ENCODE measurements around the gene LILRB5. TPM values are rescaled to one million over a fixed set of nuclear protein-coding genes. Genes with fewer than 3 reads are reported as not detected.

LILRB5 gene
- total RNA-seq, 2 experiments from 2014 or later, result 0.28 to 0.36 TPM

GRCh38 chr19:54268936-54269335 lies 11.9 kb upstream of the LILRB5 start:
- POLR2A ChIA-PET, result no interaction called here
- no peak for DNase-seq
- Mint-ChIP-seq H3K4me1 (peaks cover 2% of the 10 kb centered on the region), H3K27me3 (peaks cover 19% of the 10 kb centered on the region), H3K9me3 (no peaks in the 10 kb centered on the region), H3K4me3 (no peak overlapping the region), H3K36me3 (no peaks in the 10 kb centered on the region), H3K27ac (no peak overlapping the region)
- no peak for ATAC-seq (ENCODE audit: low read depth)

GRCh38 chr19:54266133-54266532 lies 9.1 kb upstream of the LILRB5 start:
- DNase-seq, result peak; percentile 72
- POLR2A ChIA-PET, result interaction anchor here (0.6 to 1.3 kb wide), 3 partner anchors 54 to 98 kb away, joined by 3 to 6 read pairs (median 4); partner anchors contain the start of gene MBOAT7
- no peak overlapping the region for H3K4me3 Mint-ChIP-seq
- peak; percentile 82 for ATAC-seq (ENCODE audit: low read depth)
- H3K36me3 Mint-ChIP-seq, result no peaks in the 10 kb centered on the region
- H3K4me1 Mint-ChIP-seq, result peaks cover 2% of the 10 kb centered on the region
- no peak overlapping the region for H3K27ac Mint-ChIP-seq
- no peaks in the 10 kb centered on the region for H3K9me3 Mint-ChIP-seq
- peaks cover 13% of the 10 kb centered on the region for H3K27me3 Mint-ChIP-seq

DNA sequence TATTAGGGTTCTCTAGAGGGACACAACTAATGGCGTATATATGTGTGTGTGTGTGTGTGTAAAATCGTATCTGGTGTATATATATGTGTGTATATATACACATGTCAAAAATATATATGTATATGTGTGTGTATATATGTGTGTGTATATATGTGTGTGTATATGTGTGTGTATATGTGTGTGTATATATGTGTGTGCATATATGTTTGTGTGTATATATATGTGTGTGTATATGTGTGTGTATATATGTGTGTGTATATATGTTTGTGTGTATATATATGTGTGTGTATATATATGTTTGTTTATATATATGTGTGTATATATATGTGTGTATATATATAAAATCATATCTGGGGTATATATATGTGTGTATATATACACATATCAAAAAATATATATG lies 5.4 kb upstream of the LILRB5 start:
- no peak for ATAC-seq (ENCODE audit: low read depth)
- H3K27ac Mint-ChIP-seq, result no peak overlapping the region

GRCh38 chr19:54262066-54262465 lies 5.0 kb upstream of the LILRB5 start:
- no peak for DNase-seq

More for the DNA sequence above, 5.4 kb upstream of the LILRB5 start:
- Mint-ChIP-seq H3K27me3 (peaks cover 16% of the 10 kb centered on the region), H3K4me1 (peaks cover 2% of the 10 kb centered on the region), H3K36me3 (no peaks in the 10 kb centered on the region), H3K9me3 (no peaks in the 10 kb centered on the region), H3K4me3 (no peak overlapping the region)
- no peak for DNase-seq
- POLR2A ChIA-PET, result no interaction called here

DNA sequence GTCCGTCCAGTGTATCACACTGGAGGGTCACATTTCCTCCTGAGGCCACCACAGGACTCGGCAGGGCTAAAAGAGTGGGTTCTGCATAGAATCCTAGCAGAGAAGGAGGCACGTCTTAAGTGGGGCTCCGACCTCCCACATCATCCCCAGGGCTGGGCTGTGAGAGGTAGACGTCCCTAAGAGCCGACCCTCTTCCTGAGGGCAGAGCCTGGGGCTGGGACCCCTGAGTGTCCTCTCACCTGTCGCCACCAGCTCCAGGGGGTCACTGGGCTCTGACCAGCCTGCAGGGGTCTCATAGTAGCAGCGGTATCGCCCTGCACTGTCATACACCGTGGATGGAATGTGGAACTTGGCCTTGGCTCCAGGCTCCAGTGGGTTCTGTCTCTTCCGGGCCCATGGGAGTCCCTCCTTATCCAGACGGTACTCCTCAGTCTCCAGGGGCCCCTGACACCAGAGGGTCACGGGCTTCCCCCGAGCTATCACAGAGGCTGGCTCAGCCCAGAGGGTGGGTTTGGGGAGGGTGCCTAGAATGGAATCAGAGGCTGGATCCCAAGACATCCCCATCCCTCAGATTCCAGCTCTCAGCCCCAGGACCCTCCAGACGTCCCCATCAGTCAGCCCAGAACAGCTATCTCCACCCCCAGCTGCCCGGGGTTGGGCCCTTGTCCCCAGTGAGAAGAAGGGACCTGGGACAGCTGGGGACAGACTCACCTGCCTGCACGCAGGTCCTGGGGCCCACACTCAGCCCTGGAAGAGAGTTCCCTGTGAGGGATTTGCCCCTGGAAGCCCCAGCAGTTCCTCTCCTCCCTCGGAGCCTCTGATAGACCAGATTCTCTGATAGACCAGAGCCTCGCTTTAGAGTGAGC lies 590 bp downstream of the LILRB5 start:
- no peak for DNase-seq
- no peaks in the 10 kb centered on the region for H3K4me1 Mint-ChIP-seq
- H3K27me3 Mint-ChIP-seq, result peaks cover 5% of the 10 kb centered on the region
- H3K4me3 Mint-ChIP-seq, result no peak overlapping the region
- POLR2A ChIA-PET, result no interaction called here
- ATAC-seq (ENCODE audit: low read depth), result no peak
- no peaks in the 10 kb centered on the region for H3K9me3 Mint-ChIP-seq
- no peaks in the 10 kb centered on the region for H3K36me3 Mint-ChIP-seq
- no peak overlapping the region for H3K27ac Mint-ChIP-seq

More at GRCh38 chr19:54262066-54262465, 5.0 kb upstream of the LILRB5 start:
- Mint-ChIP-seq H3K36me3 (no peaks in the 10 kb centered on the region), H3K27ac (no peak overlapping the region), H3K4me1 (peaks cover 2% of the 10 kb centered on the region), H3K27me3 (peaks cover 16% of the 10 kb centered on the region), H3K9me3 (no peaks in the 10 kb centered on the region), H3K4me3 (no peak overlapping the region)
- no peak for ATAC-seq (ENCODE audit: low read depth)
- POLR2A ChIA-PET, result no interaction called here

DNA sequence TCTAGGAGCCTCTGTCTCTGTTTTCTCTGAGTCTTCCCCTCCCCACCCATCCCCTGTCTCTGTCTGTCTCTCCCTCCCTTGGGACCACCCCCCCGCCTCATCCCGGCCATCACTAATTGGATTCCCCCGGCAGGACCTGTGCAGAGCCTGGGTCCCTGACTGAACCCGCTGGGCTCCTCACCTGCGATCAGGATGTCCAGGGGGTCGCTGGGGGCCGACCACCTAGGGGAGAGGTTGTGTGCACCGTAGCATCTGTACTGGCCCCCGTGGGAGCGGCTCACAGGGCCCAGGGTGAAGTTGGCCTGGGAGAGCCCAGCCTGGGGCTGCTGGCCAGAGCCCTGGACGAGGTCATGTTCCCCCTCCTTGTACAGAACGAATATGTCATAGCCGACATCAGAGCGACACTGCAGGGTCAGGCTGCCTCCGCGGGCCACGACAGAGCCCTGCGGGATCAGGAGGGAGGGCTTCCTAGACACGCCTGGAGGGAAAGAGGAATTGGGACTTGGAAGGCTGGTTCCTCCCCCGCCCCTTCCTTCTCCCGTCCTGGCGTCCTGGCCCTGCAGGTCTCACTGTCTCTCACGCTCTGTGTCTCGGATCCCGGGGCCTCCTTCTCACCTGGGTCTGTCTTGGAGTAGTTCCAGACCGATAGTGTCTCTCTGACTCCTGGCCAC lies 1.8 kb downstream of the LILRB5 start:
- POLR2A ChIA-PET, result no interaction called here
- H3K36me3 Mint-ChIP-seq, result no peaks in the 10 kb centered on the region
- no peak for DNase-seq
- no peaks in the 10 kb centered on the region for H3K4me1 Mint-ChIP-seq
- H3K27me3 Mint-ChIP-seq, result peaks cover 10% of the 10 kb centered on the region
- H3K27ac Mint-ChIP-seq, result no peak overlapping the region
- H3K4me3 Mint-ChIP-seq, result no peak overlapping the region
- ATAC-seq (ENCODE audit: low read depth), result no peak
- H3K9me3 Mint-ChIP-seq, result no peaks in the 10 kb centered on the region

DNA sequence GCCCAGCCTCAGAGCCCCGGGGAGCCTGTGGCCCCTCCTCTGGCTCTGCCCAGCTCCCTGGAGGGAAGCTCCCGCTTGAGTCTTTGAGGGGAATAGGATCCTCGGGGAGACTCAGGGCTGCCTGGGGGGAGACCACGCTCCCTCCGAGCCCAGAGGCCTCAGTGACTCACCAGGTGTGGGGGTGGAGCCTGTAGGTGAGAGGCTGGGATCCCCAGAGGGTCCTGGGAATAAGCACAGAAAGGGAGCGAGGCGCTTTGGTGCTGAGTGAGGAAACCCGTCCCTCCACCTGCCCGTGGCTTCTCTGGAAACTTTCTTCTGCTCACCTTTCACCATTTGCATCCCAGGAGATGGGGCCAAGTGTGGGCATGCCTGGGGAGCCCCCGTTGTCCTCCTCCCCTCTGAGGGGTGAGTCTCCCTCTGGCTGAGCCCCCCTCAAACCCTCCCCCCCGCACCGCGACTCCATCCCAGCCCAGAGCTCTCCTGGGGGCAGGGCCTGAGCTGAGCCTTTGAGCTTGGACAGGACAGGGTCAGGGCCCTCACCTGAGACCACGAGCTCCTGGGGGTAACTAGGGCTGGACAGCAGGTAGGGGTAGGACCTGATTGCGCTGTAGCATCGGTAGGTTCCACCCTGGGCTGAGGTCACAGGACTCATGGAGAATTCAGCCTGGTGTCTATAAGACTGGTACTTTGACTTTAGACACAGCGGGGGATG lies 2.7 kb downstream of the LILRB5 start:
- DNase-seq, result no peak
- H3K4me3 Mint-ChIP-seq, result no peak overlapping the region
- no peaks in the 10 kb centered on the region for H3K9me3 Mint-ChIP-seq
- H3K4me1 Mint-ChIP-seq, result no peaks in the 10 kb centered on the region
- POLR2A ChIA-PET, result no interaction called here
- ATAC-seq (ENCODE audit: low read depth), result no peak
- no peak overlapping the region for H3K27ac Mint-ChIP-seq
- H3K27me3 Mint-ChIP-seq, result peaks cover 11% of the 10 kb centered on the region
- H3K36me3 Mint-ChIP-seq, result no peaks in the 10 kb centered on the region

- POLR2A ChIA-PET, result no interaction called here
- H3K4me3 Mint-ChIP-seq, result no peak overlapping the region
- ATAC-seq (ENCODE audit: low read depth), result no peak
- DNase-seq, result no peak
- no peaks in the 10 kb centered on the region for H3K9me3 Mint-ChIP-seq
- H3K27me3 Mint-ChIP-seq, result peaks cover 16% of the 10 kb centered on the region
- no peaks in the 10 kb centered on the region for H3K36me3 Mint-ChIP-seq
- H3K4me1 Mint-ChIP-seq, result no peaks in the 10 kb centered on the region
- no peak overlapping the region for H3K27ac Mint-ChIP-seq
Measured at GRCh38 chr19:54253331-54254194, 3.5 kb downstream of the LILRB5 start.

DNA sequence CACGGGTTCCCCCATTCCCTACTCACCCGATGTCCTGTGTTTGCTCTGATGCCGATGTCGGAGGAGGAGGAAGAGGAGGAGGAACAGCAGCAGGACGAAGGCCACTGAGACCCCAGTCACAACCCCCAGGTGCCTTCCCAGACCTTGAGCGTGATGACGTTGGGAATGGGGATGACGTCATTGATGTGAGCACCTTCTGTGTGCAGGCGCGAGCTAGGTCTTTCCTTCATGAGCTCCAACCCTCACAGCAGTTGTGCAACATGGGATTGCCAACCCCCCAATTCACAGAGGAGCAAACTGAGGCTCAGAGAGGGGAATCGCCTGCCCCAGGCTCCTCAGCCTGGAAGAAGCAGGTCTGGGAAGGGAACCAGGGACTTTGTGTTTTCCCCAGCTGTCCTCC lies 4.2 kb downstream of the LILRB5 start:
- no peak overlapping the region for H3K27ac Mint-ChIP-seq

DNA sequence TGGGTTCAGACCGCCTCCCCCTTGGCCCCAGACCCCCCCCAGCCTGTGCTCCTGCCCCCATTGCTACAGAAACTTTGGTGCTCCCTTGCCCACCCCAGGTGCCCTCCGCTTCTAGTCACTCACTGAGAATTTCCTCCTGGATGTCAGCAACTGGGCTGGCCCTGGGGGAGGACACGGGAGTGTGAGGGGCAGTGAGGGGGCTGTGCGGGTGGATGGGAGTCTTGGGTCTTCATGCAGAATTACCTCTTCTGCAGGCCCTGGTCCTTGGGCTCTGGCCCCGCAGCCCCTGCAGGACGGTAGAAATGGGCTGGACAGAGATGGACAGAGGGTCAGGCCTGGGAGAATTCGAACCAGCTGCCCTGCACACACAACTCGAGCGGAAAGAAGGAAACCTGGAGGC lies 4.8 kb downstream of the LILRB5 start:
- Mint-ChIP-seq H3K36me3 (no peaks in the 10 kb centered on the region), H3K27ac (no peak overlapping the region), H3K9me3 (no peaks in the 10 kb centered on the region), H3K27me3 (peaks cover 16% of the 10 kb centered on the region), H3K4me1 (peaks cover 8% of the 10 kb centered on the region), H3K4me3 (no peak overlapping the region)
- POLR2A ChIA-PET, result no interaction called here
- DNase-seq, result no peak
- no peak for ATAC-seq (ENCODE audit: low read depth)

More for the DNA sequence above, 4.2 kb downstream of the LILRB5 start:
- POLR2A ChIA-PET, result no interaction called here
- no peaks in the 10 kb centered on the region for H3K9me3 Mint-ChIP-seq
- H3K4me3 Mint-ChIP-seq, result no peak overlapping the region
- H3K27me3 Mint-ChIP-seq, result peaks cover 18% of the 10 kb centered on the region
- no peak for DNase-seq
- H3K36me3 Mint-ChIP-seq, result no peaks in the 10 kb centered on the region
- ATAC-seq (ENCODE audit: low read depth), result no peak
- H3K4me1 Mint-ChIP-seq, result peaks cover 5% of the 10 kb centered on the region

- DNase-seq (no peak), ATAC-seq (ENCODE audit: low read depth) (peak; percentile 80)
- Mint-ChIP-seq H3K36me3 (no peaks in the 10 kb centered on the region), H3K4me3 (peak overlapping the region; percentile 56), H3K4me1 (peaks cover 8% of the 10 kb centered on the region), H3K9me3 (no peaks in the 10 kb centered on the region), H3K27ac (peak overlapping the region; percentile 71), H3K27me3 (peaks cover 24% of the 10 kb centered on the region)
- POLR2A ChIA-PET, result no interaction called here
Measured at GRCh38 chr19:54248016-54248601, 9.0 kb downstream of the LILRB5 start.

- H3K4me3 Mint-ChIP-seq, result peak overlapping the region; percentile 56
- POLR2A ChIA-PET, result no interaction called here
- H3K4me1 Mint-ChIP-seq, result peaks cover 8% of the 10 kb centered on the region
- DNase-seq (no peak), ATAC-seq (ENCODE audit: low read depth) (peak; percentile 23)
- H3K36me3 Mint-ChIP-seq, result no peaks in the 10 kb centered on the region
- peaks cover 24% of the 10 kb centered on the region for H3K27me3 Mint-ChIP-seq
- no peaks in the 10 kb centered on the region for H3K9me3 Mint-ChIP-seq
- H3K27ac Mint-ChIP-seq, result peak overlapping the region; percentile 71
Measured at GRCh38 chr19:54247106-54247930, 9.8 kb downstream of the LILRB5 start.

Measured in activated naive CD8-positive, alpha-beta T cell treated with anti-CD3 and anti-CD28 coated beads, Interleukin-2, amount 10 ng/mL, durations not matched to agents 7 days and 5 days (primary cell).